Spleen (tissue), 7 donors: ENCODE results near the gene EIF4B.

ENCODE experiments used
- CTCF ChIP-seq, 11 experiments: fragments of 200-600 bp in 7 of 11; fragments of 450-650 bp in 4 of 11; sonication (generic) in 4 of 11; IDR thresholded peaks in 8 of 11; conservative IDR thresholded peaks in 3 of 11; 1 replicate in 7 of 11; 2 replicates in 4 of 11; pipeline versions ENCODE4 v1.4.0 to v1.8.0; 2016 to 2021; ENCODE audit warnings: antibody characterized with exemption in 11 of 11, inconsistent platforms in 4 of 11, mild to moderate bottlenecking in 1 of 11
- POLR2AphosphoS5 ChIP-seq, 3 donors: sonication (generic); formaldehyde crosslinking; IDR thresholded peaks; one replicate each; pipeline ENCODE4 v1.5.1; 2017; ENCODE audit warnings: antibody characterized with exemption in 3 of 3
- donor health status: DM: no; HTN: no; CAD: no; lungs with moderate emphysema.
- donor health status: DM: no; HTN: no; CAD: no.
- donor health status: DM: no; HTN: no; CAD: no.

- TF ChIP-seq CTCF (IDR thresholded peaks at IDR 0.05 in 8 of 11, conservative IDR thresholded peaks at IDR 0.05 in 3 of 11) (no peak), POLR2AphosphoS5 (IDR thresholded peaks at IDR 0.05) (no peak)
Measured at GRCh38 chr12:53031616-53032015, 25.4 kb downstream of the EIF4B start.
